Hepatocyte (in vitro differentiated cells): Measurements from ENCODE around the gene PCDHAC2.

Experiments used
- CTCF ChIP-seq: fragments of 200-600 bp; sonication (generic); IDR thresholded peaks from 2 replicates; pipeline ENCODE4 v1.5.1; 2016; ENCODE audit warnings: antibody characterized with exemption, mild to moderate bottlenecking; ENCODE audit not compliant: poor library complexity
- EZH2phosphoT487 ChIP-seq: fragments of 200-600 bp; sonication (generic); IDR thresholded peaks from one replicate; pipeline ENCODE4 v1.6.1; 2018; ENCODE audit warnings: antibody characterized with exemption, mild to moderate bottlenecking, low read depth, moderate library complexity; ENCODE audit not compliant: unreplicated experiment, severe bottlenecking

GRCh38 chr5:140977003-140977402 lies 10.7 kb downstream of the PCDHAC2 start:
- TF ChIP-seq EZH2phosphoT487 (no peak), CTCF (no peak)
